ENCODE results near the gene SPATS2. TPM values are rescaled to one million over a fixed set of nuclear protein-coding genes. Genes with fewer than 3 reads are reported as not detected.

SPATS2 gene
- total RNA-seq, 4 donors from 2014 or later, result 10.5 to 39.3 (median 21.0) TPM

GRCh38 chr12:49493900-49494299, 126.6 kb downstream of the SPATS2 start:
- Histone ChIP-seq H3K27ac (no peak overlapping the region), H3K27me3 (no peaks in the 10 kb centered on the region), H3K36me3 (peaks cover 0 to 19% (median 6%) of the 10 kb centered on the region in 4 donors), H3K4me3 (no peak overlapping the region), H3K9me3 (no peaks in the 10 kb centered on the region), H3K4me1 (no peaks in the 10 kb centered on the region)
- intact Hi-C loops (cut with DNase I; ENCODE audit: low total_unique reads) (no loop called here), in situ Hi-C loops (cut with MboI; ENCODE audit: low pct_ligation_motif_present in 1 of 4, low pct_unique_long_range_greater_than_20kb in 1 of 4, low sequenced_read_pairs in 3 of 4) (no loop called here)
- TF ChIP-seq POLR2AphosphoS5 (IDR thresholded peaks at IDR 0.05) (no peak), EP300 (IDR thresholded peaks at IDR 0.05; ENCODE audit: low read depth) (no peak), CTCF (IDR thresholded peaks at IDR 0.05) (no peak), POLR2A (IDR thresholded peaks at IDR 0.05) (no peak)
- DNase-seq, result no peak
- 89 to 90% methylated on average over 2 of the region's 2 CpGs for WGBS, 2 donors (ENCODE audit: low coverage in 1 of 2)

- no peaks in the 10 kb centered on the region for H3K4me1 ChIP-seq
- 86 to 91% methylated on average over 9 to 10 of the region's 10 CpGs for WGBS, 2 donors (ENCODE audit: low coverage in 1 of 2)
- H3K36me3 ChIP-seq, result peaks cover 0 to 20% (median 9%) of the 10 kb centered on the region in 4 donors
- no peaks in the 10 kb centered on the region for H3K27me3 ChIP-seq
- no peak overlapping the region for H3K27ac ChIP-seq
- H3K9me3 ChIP-seq, result no peaks in the 10 kb centered on the region
- no peak for DNase-seq
- in situ Hi-C loops (cut with MboI; ENCODE audit: low pct_ligation_motif_present in 1 of 4, low pct_unique_long_range_greater_than_20kb in 1 of 4, low sequenced_read_pairs in 3 of 4), result no loop called here
- no peak overlapping the region for H3K4me3 ChIP-seq
- intact Hi-C loops (cut with DNase I; ENCODE audit: low total_unique reads), result no loop called here
- TF ChIP-seq CTCF (IDR thresholded peaks at IDR 0.05) (no peak), POLR2A (IDR thresholded peaks at IDR 0.05) (no peak), POLR2AphosphoS5 (IDR thresholded peaks at IDR 0.05) (no peak), EP300 (IDR thresholded peaks at IDR 0.05; ENCODE audit: low read depth) (no peak)
Observed at GRCh38 chr12:49496417-49497360, 129.4 kb downstream of the SPATS2 start.

- intact Hi-C loops (cut with DNase I; ENCODE audit: low total_unique reads) (no loop called here), in situ Hi-C loops (cut with MboI; ENCODE audit: low pct_ligation_motif_present in 1 of 4, low pct_unique_long_range_greater_than_20kb in 1 of 4, low sequenced_read_pairs in 3 of 4) (no loop called here)
- Histone ChIP-seq H3K4me1 (peaks cover 0 to 4% (median 0%) of the 10 kb centered on the region in 4 donors), H3K9me3 (no peaks in the 10 kb centered on the region), H3K27ac (no peak overlapping the region), H3K27me3 (no peaks in the 10 kb centered on the region), H3K36me3 (peaks cover 0 to 11% (median 0%) of the 10 kb centered on the region in 4 donors), H3K4me3 (no peak overlapping the region)
- TF ChIP-seq CTCF (IDR thresholded peaks at IDR 0.05) (no peak), POLR2AphosphoS5 (IDR thresholded peaks at IDR 0.05) (no peak), EP300 (IDR thresholded peaks at IDR 0.05; ENCODE audit: low read depth) (no peak), POLR2A (IDR thresholded peaks at IDR 0.05) (no peak)
- no peak for DNase-seq
- WGBS, 2 donors (ENCODE audit: low coverage in 1 of 2), result 74% methylated on average over 1 of the region's 1 CpG; no CpG with 5 or more reads in 1 of the 2 donors
Observed at GRCh38 chr12:49501895-49502294, 134.6 kb downstream of the SPATS2 start.

- DNase-seq, result no peak
- in situ Hi-C loops (cut with MboI; ENCODE audit: low pct_ligation_motif_present in 1 of 4, low pct_unique_long_range_greater_than_20kb in 1 of 4, low sequenced_read_pairs in 3 of 4) (no loop called here), intact Hi-C loops (cut with DNase I; ENCODE audit: low total_unique reads) (no loop called here)
- Histone ChIP-seq H3K4me1 (peaks cover 0 to 4% (median 0%) of the 10 kb centered on the region in 4 donors), H3K36me3 (peaks cover 0 to 7% (median 0%) of the 10 kb centered on the region in 4 donors), H3K27ac (no peak overlapping the region), H3K9me3 (no peaks in the 10 kb centered on the region), H3K27me3 (no peaks in the 10 kb centered on the region), H3K4me3 (no peak overlapping the region)
- 95% methylated on average over 1 of the region's 1 CpG; no CpG with 5 or more reads in 1 of the 2 donors for WGBS, 2 donors (ENCODE audit: low coverage in 1 of 2)
- no peak for TF ChIP-seq EP300 (IDR thresholded peaks at IDR 0.05; ENCODE audit: low read depth)
- TF ChIP-seq POLR2A (IDR thresholded peaks at IDR 0.05), result no peak
- TF ChIP-seq CTCF (IDR thresholded peaks at IDR 0.05), result no peak
- no peak for TF ChIP-seq POLR2AphosphoS5 (IDR thresholded peaks at IDR 0.05)
Observed at GRCh38 chr12:49502590-49502989, 135.3 kb downstream of the SPATS2 start.

Data from transverse colon (tissue), 4 donors.